ENCODE measurements around the gene AUTS2. TPM values are rescaled to one million over a fixed set of nuclear protein-coding genes. Genes with fewer than 3 reads are reported as not detected.
"Not testable (repeated sequence)": the region's sequence is repeated elsewhere in the genome, so short reads cannot be mapped to it uniquely, and the experiment has no call there.

AUTS2 gene
- total RNA-seq, 1 experiment from 2014 or later, result 50.0 TPM

- H3K27me3 Mint-ChIP-seq (ENCODE audit: low read depth), result peaks cover 3% of the 10 kb centered on the region; the same call in 1 of the 2 replicates
- ATAC-seq, result no peak
- CTCF ChIA-PET, result interaction anchor here (0.6 to 0.7 kb wide), 2 partner anchors 86 to 256 kb away, joined by 3 read pairs; no protein-coding TSS in a partner anchor
- H3K9me3 Mint-ChIP-seq, result peaks cover 8% of the 10 kb centered on the region; the same call in 1 of the 2 replicates
- POLR2A ChIA-PET, result no interaction called here
- peaks cover 5% of the 10 kb centered on the region for H3K4me1 Mint-ChIP-seq
- TF ChIP-seq NR2C2 (CRISPR knock-in tag; IDR thresholded peaks at IDR 0.05), result no peak
- TF ChIP-seq ZNF121 (CRISPR knock-in tag; IDR thresholded peaks at IDR 0.05), result peak; percentile 80
- no peaks in the 10 kb centered on the region for H3K36me3 Mint-ChIP-seq
- no peak overlapping the region for H3K27ac Mint-ChIP-seq
- H3K4me3 Mint-ChIP-seq, result no peak overlapping the region
- no peak for DNase-seq (ENCODE audit: low spot score)
Observed at GRCh38 chr7:70810558-70811139, 1212.4 kb downstream of the AUTS2 start.

- ChIA-PET POLR2A (interaction anchor here (0.6 kb wide), 1 partner anchor 1234 kb away, joined by 5 read pairs; no protein-coding TSS in a partner anchor), CTCF (no interaction called here)
- Mint-ChIP-seq H3K27me3 (ENCODE audit: low read depth) (peaks cover 3% of the 10 kb centered on the region; the same call in 1 of the 2 replicates), H3K9me3 (peaks cover 8% of the 10 kb centered on the region; the same call in 1 of the 2 replicates), H3K4me1 (peaks cover 5% of the 10 kb centered on the region), H3K27ac (no peak overlapping the region), H3K4me3 (no peak overlapping the region), H3K36me3 (no peaks in the 10 kb centered on the region)
- ATAC-seq, result peak; percentile 58
- no peak for DNase-seq (ENCODE audit: low spot score)
- TF ChIP-seq ZMAT4 (CRISPR knock-in tag; IDR thresholded peaks at IDR 0.05) (no peak), ERG (CRISPR knock-in tag; IDR thresholded peaks at IDR 0.05) (no peak), E2F4 (CRISPR knock-in tag; IDR thresholded peaks at IDR 0.05; ENCODE audit: borderline replicate concordance, low read depth) (no peak), KAT7 (CRISPR knock-in tag; IDR thresholded peaks at IDR 0.05; ENCODE audit: borderline replicate concordance) (no peak), ETV6 (CRISPR knock-in tag; IDR thresholded peaks at IDR 0.05) (no peak), AR (CRISPR knock-in tag; IDR thresholded peaks at IDR 0.05) (no peak), GRHL2 (CRISPR knock-in tag; IDR thresholded peaks at IDR 0.05; ENCODE audit: insufficient replicate concordance, severe bottlenecking) (no peak), ZNF219 (CRISPR knock-in tag; IDR thresholded peaks at IDR 0.05; ENCODE audit: borderline replicate concordance) (no peak), IRF2 (CRISPR knock-in tag; IDR thresholded peaks at IDR 0.05; ENCODE audit: borderline replicate concordance, low read depth) (no peak), TEAD4 (CRISPR knock-in tag; IDR thresholded peaks at IDR 0.05) (no peak), TEAD1 (CRISPR knock-in tag; IDR thresholded peaks at IDR 0.05) (no peak)
Observed at GRCh38 chr7:70812511-70812910, 1214.2 kb downstream of the AUTS2 start.

GRCh38 chr7:70822490-70822889 lies 1224.2 kb downstream of the AUTS2 start:
- not testable (repeated sequence) for ATAC-seq

More at GRCh38 chr7:70822490-70822889, 1224.2 kb downstream of the AUTS2 start:
- DNase-seq (ENCODE audit: low spot score); H3K4me3 Mint-ChIP-seq; CTCF ChIA-PET; H3K27ac Mint-ChIP-seq; H3K27me3 Mint-ChIP-seq (ENCODE audit: low read depth); H3K4me1 Mint-ChIP-seq: not testable (repeated sequence)
- H3K36me3 Mint-ChIP-seq, result peaks cover 30% of the 10 kb centered on the region
- H3K9me3 Mint-ChIP-seq, result peaks cover 53% of the 10 kb centered on the region
- TF ChIP-seq NFYB (CRISPR knock-in tag; conservative IDR thresholded peaks at IDR 0.05; ENCODE audit: low read depth), result 0 out of 2 replicates have a peak, but pooled peaks have one; percentile 35
- POLR2A ChIA-PET, result interaction anchor here (0.6 kb wide), 1 partner anchor 83 kb away, joined by 4 read pairs; no protein-coding TSS in a partner anchor
